Fibroblast of lung (primary cell): ENCODE results near the gene CDC14B. TPM values are rescaled to one million over a fixed set of nuclear protein-coding genes. Genes with fewer than 3 reads are reported as not detected.

Experiments used
- DNase-seq, 2 donors: peaks; one replicate each; pipeline versions ENCODE4 v3.0.0 to v3.0.0-alpha.2; 2010; ENCODE audit warnings: low read depth in 2 of 2
- H2AFZ ChIP-seq: 2 replicates; pipeline ENCODE4 v1.5.1; 2012; ENCODE audit warnings: low read length, control low read depth, inconsistent platforms
- H3K27ac ChIP-seq: 2 replicates; pipeline ENCODE4 v1.5.1; 2011; ENCODE audit warnings: low read length, control low read depth; ENCODE audit not compliant: insufficient read depth
- H3K27me3 ChIP-seq: 2 replicates; pipeline ENCODE4 v1.5.1; 2011; ENCODE audit warnings: mild to moderate bottlenecking, low read length; ENCODE audit not compliant: control insufficient read depth, insufficient read depth
- H3K36me3 ChIP-seq: 2 replicates; pipeline ENCODE4 v1.5.1; 2011; ENCODE audit warnings: low read length; ENCODE audit not compliant: control insufficient read depth, insufficient read depth
- H3K4me1 ChIP-seq: 2 replicates; pipeline ENCODE4 v1.5.1; 2011; ENCODE audit warnings: low read length; ENCODE audit not compliant: control insufficient read depth, insufficient read depth; ENCODE audit errors: extremely low read depth
- H3K4me2 ChIP-seq: 2 replicates; pipeline ENCODE4 v1.5.1; 2011; ENCODE audit warnings: low read length, control low read depth; ENCODE audit not compliant: insufficient read depth; ENCODE audit errors: extremely low read depth
- H3K4me3 ChIP-seq, 4 experiments: fragments of 200-600 bp in 1 of 4; sonication (generic) in 1 of 4; replicated peaks in 1 of 4; 2 replicates each; pipeline ENCODE4 v1.5.1; 2011 to 2016; ENCODE audit warnings: low read length in 4 of 4, low read depth in 3 of 4, mild to moderate bottlenecking in 3 of 4, control low read depth in 2 of 4, inconsistent platforms in 1 of 4, mixed read lengths in 1 of 4; ENCODE audit not compliant: insufficient read depth in 1 of 4; ENCODE audit errors: control extremely low read depth in 1 of 4
- H3K79me2 ChIP-seq: 2 replicates; pipeline ENCODE4 v1.5.1; 2012; ENCODE audit warnings: mild to moderate bottlenecking, low read length, inconsistent platforms; ENCODE audit not compliant: control insufficient read depth, insufficient read depth
- H3K9ac ChIP-seq: 2 replicates; pipeline ENCODE4 v1.5.1; 2011; ENCODE audit warnings: mild to moderate bottlenecking, low read length, control low read depth; ENCODE audit not compliant: insufficient read depth
- H3K9me3 ChIP-seq: 2 replicates; pipeline ENCODE4 v1.5.1; 2012; ENCODE audit warnings: low read depth, low read length; ENCODE audit not compliant: control insufficient read depth, insufficient read depth
- H4K20me1 ChIP-seq: 2 replicates; pipeline ENCODE4 v1.5.1; 2011; ENCODE audit warnings: low read length; ENCODE audit not compliant: control insufficient read depth, insufficient read depth; ENCODE audit errors: extremely low read depth
- CTCF ChIP-seq, 2 donors: IDR thresholded peaks in 1 of 2; conservative IDR thresholded peaks in 1 of 2; 1 replicate in 1 of 2; 2 replicates in 1 of 2; pipeline ENCODE4 v1.5.1; 2011 to 2012; ENCODE audit warnings: low read length in 2 of 2, control low read depth in 1 of 2, inconsistent platforms in 1 of 2, low read depth in 1 of 2, mild to moderate bottlenecking in 1 of 2
- EZH2 ChIP-seq: IDR thresholded peaks from 2 replicates; pipeline ENCODE4 v1.5.1; 2012; ENCODE audit warnings: low read length, control low read depth, mild to moderate bottlenecking; ENCODE audit errors: missing control alignments
- polyA plus RNA-seq, 2 donors: library from polyadenylated mRNA; depleted of rRNA in 1 of 2; stranded (reverse) in 1 of 2; unstranded in 1 of 2; fragments of >200 nt; gene quantifications; 2 replicates each; pipeline ENCODE4 v1.2.1, GENCODE V29; 2011 to 2012; ENCODE audit warnings: missing spikeins in 1 of 2
- total RNA-seq: library from RNA; depleted of rRNA; stranded (reverse); fragments of >200 nt; gene quantifications from 2 replicates; pipeline ENCODE4 v1.2.1, GENCODE V29; 2014

CDC14B gene
- total and polyA plus RNA-seq, 2 donors (not counting 1 experiment from before 2014, with no cell fraction given): 38.0 to 68.5 TPM

- Histone ChIP-seq H3K36me3 (no peaks in the 10 kb centered on the region), H3K4me2 (no peak overlapping the region), H3K4me3 (no peak overlapping the region), H2AFZ (no peak overlapping the region), H3K9me3 (no peaks in the 10 kb centered on the region), H4K20me1 (no peaks in the 10 kb centered on the region), H3K27me3 (no peaks in the 10 kb centered on the region), H3K9ac (no peak overlapping the region), H3K79me2 (peaks cover 33% of the 10 kb centered on the region), H3K27ac (no peak overlapping the region), H3K4me1 (peaks cover 19% of the 10 kb centered on the region)
- TF ChIP-seq CTCF (conservative IDR thresholded peaks at IDR 0.05 in 1 of 2, IDR thresholded peaks at IDR 0.05 in 1 of 2; ENCODE audit: low read depth in 1 of 2, low read length in 2 of 2) (no peak), EZH2 (no peak)
- DNase-seq: no peak
Measured at GRCh38 chr9:96609732-96610131, 9.9 kb downstream of the CDC14B start.

- no peaks in the 10 kb centered on the region for H3K9me3 ChIP-seq
- H3K27me3 ChIP-seq: no peaks in the 10 kb centered on the region
- no peak for TF ChIP-seq CTCF (conservative IDR thresholded peaks at IDR 0.05 in 1 of 2, IDR thresholded peaks at IDR 0.05 in 1 of 2; ENCODE audit: low read depth in 1 of 2, low read length in 2 of 2)
- no peak for TF ChIP-seq EZH2
- no peak overlapping the region for H2AFZ ChIP-seq
- DNase-seq: no peak
- H3K4me1 ChIP-seq: peaks cover 18% of the 10 kb centered on the region
- no peaks in the 10 kb centered on the region for H4K20me1 ChIP-seq
- H3K27ac ChIP-seq: no peak overlapping the region
- H3K4me3 ChIP-seq: no peak overlapping the region
- peaks cover 24% of the 10 kb centered on the region for H3K79me2 ChIP-seq
- H3K4me2 ChIP-seq: no peak overlapping the region
- H3K9ac ChIP-seq: no peak overlapping the region
- no peaks in the 10 kb centered on the region for H3K36me3 ChIP-seq
Measured at GRCh38 chr9:96607971-96608370, 11.7 kb downstream of the CDC14B start.

GRCh38 chr9:96605328-96605727, 14.3 kb downstream of the CDC14B start:
- Histone ChIP-seq H3K9ac (no peak overlapping the region), H3K27ac (no peak overlapping the region), H3K9me3 (no peaks in the 10 kb centered on the region), H3K4me2 (no peak overlapping the region), H3K79me2 (peaks cover 12% of the 10 kb centered on the region), H2AFZ (no peak overlapping the region), H3K27me3 (no peaks in the 10 kb centered on the region), H3K4me3 (no peak overlapping the region), H3K4me1 (peaks cover 4% of the 10 kb centered on the region), H4K20me1 (no peaks in the 10 kb centered on the region), H3K36me3 (no peaks in the 10 kb centered on the region)
- DNase-seq: no peak
- TF ChIP-seq EZH2 (no peak), CTCF (conservative IDR thresholded peaks at IDR 0.05 in 1 of 2, IDR thresholded peaks at IDR 0.05 in 1 of 2; ENCODE audit: low read depth in 1 of 2, low read length in 2 of 2) (no peak)
